VCaP (cell line): ENCODE measurements around the gene TIMELESS.

Experiments
- H3K27ac ChIP-seq: fragments of 450-650 bp; 2 replicates; pipeline ENCODE4 v1.5.1; 2017
- TF ChIP-seq, protein P1 (sequence below): fragments of 450-650 bp; conservative IDR thresholded peaks from 2 replicates; pipeline ENCODE4 v1.5.1; 2017; ENCODE audit warnings: mild to moderate bottlenecking, moderate library complexity

The TIMELESS gene

GRCh38 chr12:56431288-56431687, 17.9 kb downstream of the TIMELESS start:
- TF ChIP-seq, protein P1, sequence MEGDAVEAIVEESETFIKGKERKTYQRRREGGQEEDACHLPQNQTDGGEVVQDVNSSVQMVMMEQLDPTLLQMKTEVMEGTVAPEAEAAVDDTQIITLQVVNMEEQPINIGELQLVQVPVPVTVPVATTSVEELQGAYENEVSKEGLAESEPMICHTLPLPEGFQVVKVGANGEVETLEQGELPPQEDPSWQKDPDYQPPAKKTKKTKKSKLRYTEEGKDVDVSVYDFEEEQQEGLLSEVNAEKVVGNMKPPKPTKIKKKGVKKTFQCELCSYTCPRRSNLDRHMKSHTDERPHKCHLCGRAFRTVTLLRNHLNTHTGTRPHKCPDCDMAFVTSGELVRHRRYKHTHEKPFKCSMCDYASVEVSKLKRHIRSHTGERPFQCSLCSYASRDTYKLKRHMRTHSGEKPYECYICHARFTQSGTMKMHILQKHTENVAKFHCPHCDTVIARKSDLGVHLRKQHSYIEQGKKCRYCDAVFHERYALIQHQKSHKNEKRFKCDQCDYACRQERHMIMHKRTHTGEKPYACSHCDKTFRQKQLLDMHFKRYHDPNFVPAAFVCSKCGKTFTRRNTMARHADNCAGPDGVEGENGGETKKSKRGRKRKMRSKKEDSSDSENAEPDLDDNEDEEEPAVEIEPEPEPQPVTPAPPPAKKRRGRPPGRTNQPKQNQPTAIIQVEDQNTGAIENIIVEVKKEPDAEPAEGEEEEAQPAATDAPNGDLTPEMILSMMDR, result no peak
- H3K27ac ChIP-seq, result no peak overlapping the region

GRCh38 chr12:56425940-56426438, 23.2 kb downstream of the TIMELESS start:
- TF ChIP-seq, protein P1, result no peak

DNA sequence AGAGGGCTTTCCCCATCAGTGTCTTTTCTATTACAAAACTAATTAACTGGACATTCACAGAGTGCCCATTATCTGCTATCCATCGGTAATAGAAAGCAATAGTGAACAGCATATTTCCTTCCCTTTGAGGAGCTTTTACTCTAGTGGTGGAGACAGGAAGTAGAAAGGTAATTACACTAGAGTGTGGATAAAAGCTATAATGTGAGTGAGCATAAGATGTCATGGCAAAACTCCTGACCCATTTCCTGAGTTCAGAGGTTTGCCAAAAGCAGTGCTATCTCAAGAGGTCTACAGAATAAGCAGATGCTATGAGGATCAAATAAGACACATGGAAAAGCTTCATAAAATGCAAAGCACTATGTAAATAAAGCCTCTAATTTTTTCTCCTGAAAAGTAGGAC, 24.0 kb downstream of the TIMELESS start:
- TF ChIP-seq, protein P1, result no peak
- no peak overlapping the region for H3K27ac ChIP-seq

More at GRCh38 chr12:56425940-56426438, 23.2 kb downstream of the TIMELESS start:
- H3K27ac ChIP-seq, result no peak overlapping the region

DNA sequence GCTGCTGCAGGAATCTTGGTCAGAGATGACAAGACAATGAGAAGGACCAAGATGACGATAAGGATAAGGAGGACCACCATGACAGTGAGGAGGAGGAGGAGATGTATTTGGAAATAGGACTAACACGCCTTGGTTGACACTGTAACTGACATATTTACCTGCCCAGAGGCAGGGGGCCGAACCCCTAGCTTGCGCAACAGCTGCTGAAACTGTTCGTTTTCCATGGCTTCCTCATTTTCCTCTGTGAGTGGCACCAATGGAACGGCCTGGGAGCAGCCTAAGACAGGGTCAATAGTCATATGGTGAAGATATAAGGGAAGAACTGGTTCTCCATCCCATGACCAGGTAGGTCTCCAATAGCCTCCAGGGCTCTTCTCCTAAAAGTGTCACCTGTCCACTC, 28.8 kb downstream of the TIMELESS start:
- TF ChIP-seq, protein P1, result no peak

DNA sequence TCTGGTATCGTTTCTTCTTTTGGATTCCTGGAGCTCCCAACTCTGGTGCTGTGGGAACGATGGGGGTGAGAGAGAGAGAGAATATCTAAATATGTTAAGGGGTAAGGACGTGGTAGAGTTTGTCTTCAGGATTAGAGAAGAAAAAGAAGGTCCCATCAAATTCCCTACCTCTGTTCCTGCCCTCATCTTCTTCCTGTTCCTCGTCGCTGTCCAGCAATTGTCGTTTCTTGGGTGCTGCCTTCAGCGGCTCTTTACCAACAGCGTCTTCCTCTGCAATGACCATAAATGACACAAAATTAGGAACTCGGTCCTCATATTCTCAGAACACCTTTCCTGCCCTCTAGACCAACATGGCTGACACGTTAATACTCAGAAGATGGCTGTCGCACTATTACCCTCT, 31.5 kb downstream of the TIMELESS start:
- no peak overlapping the region for H3K27ac ChIP-seq
- TF ChIP-seq, protein P1, result no peak

More for the DNA sequence above, 28.8 kb downstream of the TIMELESS start:
- H3K27ac ChIP-seq, result no peak overlapping the region

GRCh38 chr12:56414401-56414800, 34.8 kb downstream of the TIMELESS start:
- H3K27ac ChIP-seq, result no peak overlapping the region
- TF ChIP-seq, protein P1, result no peak

DNA sequence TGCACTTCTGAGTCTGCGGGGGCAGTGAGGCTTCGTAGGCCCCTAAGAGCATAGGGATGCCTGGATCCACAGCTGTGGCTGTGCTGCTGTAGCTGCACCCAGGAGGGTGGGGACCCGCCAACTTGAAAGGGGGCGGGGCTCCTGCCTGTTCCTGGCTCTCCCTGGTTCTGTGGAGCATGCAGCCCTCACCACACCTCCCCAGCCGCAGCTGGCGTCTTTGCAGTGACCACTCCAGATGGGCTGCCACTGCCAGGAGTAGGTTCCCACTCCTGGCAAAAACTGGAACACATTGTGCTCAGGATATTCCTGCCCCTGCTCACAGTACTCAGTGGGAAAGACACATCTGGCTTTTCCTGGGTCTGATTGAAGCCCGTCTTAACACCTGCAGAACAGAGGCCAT, 35.8 kb downstream of the TIMELESS start:
- TF ChIP-seq, protein P1, result no peak
- H3K27ac ChIP-seq, result no peak overlapping the region; the same call in 1 of the 2 replicates
